ENCODE measurements around the gene CREB3L1.

DNA sequence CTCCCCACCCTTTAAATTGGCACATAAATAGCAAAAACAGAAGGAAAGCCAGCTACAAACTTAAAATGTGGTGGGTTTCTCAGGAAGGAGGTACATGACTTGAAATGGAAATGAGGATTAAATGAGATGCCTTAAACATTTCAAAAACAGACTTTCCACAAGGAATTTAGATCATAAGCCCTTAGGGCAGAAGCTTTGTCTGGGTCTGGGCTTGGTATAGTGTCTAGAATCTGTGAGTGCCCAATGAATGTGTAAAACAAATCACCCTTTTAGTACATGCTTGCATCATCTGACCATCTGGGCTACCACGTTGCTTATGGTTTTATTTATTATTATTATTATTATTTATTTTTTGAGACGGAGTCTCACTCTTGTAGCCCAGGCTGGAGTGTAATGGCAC, 37.1 kb upstream of the CREB3L1 start:
- TF ChIP-seq, protein P1, sequence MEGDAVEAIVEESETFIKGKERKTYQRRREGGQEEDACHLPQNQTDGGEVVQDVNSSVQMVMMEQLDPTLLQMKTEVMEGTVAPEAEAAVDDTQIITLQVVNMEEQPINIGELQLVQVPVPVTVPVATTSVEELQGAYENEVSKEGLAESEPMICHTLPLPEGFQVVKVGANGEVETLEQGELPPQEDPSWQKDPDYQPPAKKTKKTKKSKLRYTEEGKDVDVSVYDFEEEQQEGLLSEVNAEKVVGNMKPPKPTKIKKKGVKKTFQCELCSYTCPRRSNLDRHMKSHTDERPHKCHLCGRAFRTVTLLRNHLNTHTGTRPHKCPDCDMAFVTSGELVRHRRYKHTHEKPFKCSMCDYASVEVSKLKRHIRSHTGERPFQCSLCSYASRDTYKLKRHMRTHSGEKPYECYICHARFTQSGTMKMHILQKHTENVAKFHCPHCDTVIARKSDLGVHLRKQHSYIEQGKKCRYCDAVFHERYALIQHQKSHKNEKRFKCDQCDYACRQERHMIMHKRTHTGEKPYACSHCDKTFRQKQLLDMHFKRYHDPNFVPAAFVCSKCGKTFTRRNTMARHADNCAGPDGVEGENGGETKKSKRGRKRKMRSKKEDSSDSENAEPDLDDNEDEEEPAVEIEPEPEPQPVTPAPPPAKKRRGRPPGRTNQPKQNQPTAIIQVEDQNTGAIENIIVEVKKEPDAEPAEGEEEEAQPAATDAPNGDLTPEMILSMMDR (conservative IDR thresholded peaks at IDR 0.05; ENCODE audit: low read depth, low read length), result no peak
- TF ChIP-seq EZH2phosphoT487 (IDR thresholded peaks at IDR 0.05; ENCODE audit: borderline replicate concordance, low read length), result no peak
